Embryonic facial prominence (tissue), 1 donor: ENCODE measurements around the gene MLKL.
"Not testable (repeated sequence)": the region's sequence is repeated elsewhere in the genome, so short reads cannot be mapped to it uniquely, and the experiment has no call there.

ENCODE experiments used
- DNase-seq: peaks from one replicate; pipeline ENCODE4 v3.0.0-alpha.2; 2016; ENCODE audit errors: extremely low spot score

MLKL gene

DNA sequence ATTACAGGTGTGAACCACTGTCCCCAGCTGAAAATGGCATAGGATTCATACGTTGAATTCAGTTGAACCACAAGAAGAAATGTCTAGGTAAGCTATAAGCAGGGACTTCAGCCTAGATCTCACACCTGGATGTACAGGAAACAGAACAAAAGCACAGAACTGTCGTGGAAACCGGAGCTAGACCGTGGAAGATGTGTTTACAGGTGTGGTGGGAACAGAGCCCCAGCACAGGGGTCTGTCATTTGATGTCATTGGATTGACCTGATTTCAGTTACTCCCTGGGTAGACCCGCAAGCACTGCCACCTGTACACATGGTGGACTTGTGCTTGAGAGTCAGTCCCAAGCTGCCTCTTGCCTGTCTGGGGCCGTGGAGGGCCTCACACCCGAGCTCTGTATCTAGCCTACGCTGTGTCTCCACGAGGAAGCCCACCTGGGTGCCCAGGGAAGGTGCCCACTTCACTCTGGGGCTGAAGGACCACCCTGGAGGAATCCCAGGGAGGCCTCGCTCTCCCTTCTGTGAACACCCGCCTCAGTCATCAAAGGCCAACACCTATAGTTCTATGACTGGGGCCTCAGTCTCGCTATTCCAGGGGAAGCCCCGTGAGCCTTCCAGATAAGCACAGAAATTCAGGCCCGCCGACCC is 32.2 kb upstream of the MLKL start:
- DNase-seq: no peak

DNA sequence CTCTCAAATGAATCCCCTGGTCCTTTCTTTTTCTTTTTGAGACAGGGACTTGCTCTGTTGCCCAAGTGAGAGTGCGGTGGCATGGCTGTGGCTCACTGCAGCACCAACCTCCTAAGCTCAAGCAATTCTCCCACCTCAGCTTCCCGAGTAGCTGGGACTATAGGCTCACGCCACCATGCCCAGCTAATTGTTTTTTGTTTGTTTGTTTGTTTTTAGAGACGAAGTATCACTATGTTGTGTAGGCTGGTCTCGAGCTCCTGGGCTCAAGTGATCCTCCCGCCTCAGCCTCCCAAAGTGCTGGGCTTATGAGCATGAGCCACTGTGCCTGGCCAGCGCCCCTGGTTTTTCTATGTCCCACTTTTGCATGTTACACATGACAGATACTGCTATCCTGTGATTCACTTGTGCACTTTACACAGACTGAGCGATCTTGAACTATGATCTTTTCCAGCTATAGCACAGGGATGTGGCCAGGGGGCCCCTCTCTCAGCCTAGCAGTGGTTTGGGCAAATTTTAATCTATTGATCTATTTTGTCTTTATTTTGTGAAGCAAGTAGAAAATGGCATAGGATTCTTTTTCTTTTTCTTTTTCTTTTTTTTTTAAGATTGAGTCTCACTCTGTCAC is 31.3 kb upstream of the MLKL start:
- DNase-seq: no peak

DNA sequence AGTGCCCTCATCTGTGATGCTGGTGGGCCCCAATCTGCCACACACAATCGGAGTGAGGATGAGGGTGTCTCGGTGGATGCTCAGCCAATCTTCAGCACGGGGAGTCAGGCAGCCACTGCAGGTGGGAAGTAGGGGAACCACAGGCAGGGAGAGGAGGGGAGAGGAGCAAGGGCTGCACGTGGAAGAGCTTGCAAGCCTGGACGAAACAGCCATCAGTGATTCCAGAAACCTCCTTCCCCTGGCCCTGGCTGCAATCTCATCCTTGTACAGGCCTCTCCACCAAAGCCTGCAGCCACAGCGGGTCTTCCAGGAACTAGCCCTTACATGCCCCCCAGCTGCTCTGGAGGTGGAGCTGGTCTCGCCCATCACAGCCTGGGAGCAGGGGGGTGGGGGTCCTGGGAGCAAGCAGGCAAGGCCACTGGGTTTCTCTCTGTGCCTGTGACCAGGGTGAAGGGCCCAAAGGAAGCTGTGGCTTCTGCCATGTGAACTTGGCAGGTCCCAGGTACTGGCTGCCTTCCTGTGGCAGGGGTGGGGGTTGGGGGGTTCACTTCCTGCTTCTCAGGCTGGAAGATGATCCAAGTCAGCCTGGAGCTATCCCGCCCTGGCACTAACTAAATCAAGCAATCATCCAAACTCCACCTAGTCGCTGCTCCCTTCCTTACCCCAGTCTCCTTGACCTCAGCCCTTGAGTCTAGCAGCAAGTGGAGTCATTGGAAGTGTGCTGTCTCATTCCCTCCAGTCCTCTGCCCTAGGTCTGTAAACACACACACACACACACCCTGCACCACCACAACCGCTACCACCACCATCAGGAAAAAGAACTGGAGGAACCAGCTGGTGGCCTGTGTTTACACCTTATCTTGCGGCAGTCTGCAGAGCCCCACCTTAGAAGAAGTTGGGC is 29.4 kb upstream of the MLKL start:
- DNase-seq: no peak

DNA sequence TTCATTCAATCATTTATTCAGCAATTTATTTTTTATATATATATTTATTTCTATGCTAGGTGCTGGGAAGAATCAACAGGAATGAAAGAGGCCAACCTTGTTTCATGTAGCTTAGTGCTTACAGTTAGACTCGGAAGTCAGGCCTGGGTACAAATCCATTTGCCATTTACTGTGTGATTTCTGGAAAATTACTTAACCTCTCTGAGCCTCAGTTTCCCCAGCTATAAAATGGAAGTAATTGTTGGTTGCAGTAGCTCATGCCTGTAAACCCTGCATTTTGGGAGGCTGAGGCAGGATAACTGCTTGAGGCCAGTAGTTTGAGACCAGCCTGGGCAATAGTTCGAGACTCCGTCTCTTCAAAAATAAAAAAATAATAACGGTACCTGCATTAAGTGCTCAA is 27.2 kb upstream of the MLKL start:
- DNase-seq: no peak

- no peak for DNase-seq
These were observed 26.1 kb upstream of the MLKL start for GRCh38 chr16:74726716-74727115.

DNA sequence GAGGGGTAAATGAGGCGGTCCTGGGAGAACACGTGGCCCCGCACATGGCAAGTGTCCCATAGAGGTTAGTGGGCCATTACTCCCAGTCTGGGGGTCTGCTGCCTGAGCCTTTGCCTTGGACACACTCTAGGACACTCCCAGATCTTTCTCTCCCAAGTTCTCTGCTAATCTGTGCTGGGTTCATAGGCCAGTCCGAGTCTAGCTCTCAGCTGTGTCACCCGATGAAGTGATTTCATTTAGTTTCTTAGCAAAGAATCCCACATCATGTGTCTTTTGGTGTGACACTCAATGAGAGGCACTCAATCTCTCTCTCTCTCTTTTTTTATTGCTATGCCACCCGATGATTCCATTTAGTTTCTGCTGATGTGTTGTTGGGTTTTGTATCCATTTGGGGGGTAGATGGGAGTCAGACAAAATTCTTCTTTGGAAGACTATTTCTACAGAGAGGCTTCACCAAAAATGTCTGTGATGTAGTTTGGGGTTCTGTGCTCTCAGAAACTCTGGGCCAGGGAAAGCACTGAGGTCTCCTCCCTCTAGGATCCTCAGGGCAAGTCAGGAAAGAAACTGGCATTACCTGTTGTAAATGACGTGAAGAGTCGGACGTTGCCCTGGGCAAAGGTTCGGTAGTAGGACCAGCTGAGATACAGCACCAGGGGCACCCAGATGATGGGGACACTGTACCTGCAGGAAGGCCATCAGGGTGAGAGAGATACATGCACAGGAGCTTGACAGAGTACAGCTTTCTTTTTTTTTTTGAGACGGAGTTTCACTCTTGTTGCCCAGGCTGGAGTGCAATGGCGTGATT is 25.2 kb upstream of the MLKL start:
- DNase-seq: no peak

- no peak for DNase-seq
These were observed 24.3 kb upstream of the MLKL start for GRCh38 chr16:74724820-74725549.

- DNase-seq: no peak
These were observed 22.6 kb upstream of the MLKL start for GRCh38 chr16:74723256-74723655.

DNA sequence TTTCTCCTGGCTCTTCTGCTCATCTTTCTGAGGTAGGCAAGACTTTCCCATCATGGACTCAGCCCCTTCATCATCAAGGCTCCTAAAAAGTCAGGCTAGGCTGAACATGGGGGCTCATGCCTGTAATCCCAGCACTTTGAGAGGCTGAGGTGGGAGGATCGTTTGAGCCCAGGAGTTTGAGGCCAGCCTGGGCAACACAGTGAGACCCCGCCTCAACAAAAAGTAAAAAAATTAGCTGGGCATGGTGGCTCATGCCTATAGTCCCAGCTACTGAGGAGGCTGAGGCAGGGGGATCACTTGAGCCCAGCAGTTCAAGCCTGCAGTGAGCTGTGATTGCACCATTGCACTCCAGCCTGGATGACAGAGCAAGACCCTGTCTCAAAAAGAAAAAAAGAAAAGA is 21.5 kb upstream of the MLKL start:
- DNase-seq: not testable (repeated sequence)

DNA sequence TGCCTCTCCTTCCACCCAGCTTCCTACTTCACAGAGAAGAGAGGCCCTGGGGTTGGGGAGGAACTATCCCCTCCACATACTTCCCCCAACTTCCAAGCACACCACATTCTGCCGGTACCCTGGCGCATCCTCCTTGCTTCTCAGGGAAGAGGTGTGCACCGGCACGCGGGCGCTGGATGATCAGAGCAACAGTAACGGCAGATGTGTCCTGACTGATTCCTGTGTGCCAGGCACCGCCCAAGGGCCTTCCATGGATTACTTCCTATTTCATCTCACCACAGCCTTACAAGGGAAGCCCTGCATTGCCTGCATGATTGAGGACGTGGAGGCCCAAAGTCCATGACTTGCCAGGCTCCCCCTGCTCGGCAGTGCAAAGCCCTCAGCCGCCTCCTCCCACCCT is 21.1 kb upstream of the MLKL start:
- no peak for DNase-seq

- DNase-seq: no peak
These were observed 19.9 kb upstream of the MLKL start for GRCh38 chr16:74720579-74720978.

- no peak for DNase-seq
These were observed 18.3 kb upstream of the MLKL start for GRCh38 chr16:74718741-74719610.

- no peak for DNase-seq
These were observed 17.5 kb upstream of the MLKL start for GRCh38 chr16:74718140-74718539.

DNA sequence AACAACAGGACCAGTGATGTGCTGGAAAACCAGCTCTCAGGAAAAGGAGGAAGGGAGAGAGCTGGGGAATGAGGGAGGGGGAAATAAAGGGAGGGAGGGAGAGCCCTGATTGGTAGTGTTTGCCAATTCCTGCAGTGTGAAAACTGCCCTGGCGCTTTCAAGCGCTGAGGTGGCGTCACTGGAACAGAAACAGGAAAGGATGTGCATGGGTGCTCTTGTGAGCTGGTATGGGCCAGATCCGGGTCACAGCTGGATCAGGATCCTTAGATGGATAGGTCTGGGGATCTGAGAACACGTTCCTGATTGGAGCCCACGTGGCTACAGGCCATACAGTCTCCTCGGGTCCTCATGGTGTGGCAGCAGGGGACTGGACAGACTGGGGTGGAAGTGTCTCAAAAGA is 16.7 kb upstream of the MLKL start:
- DNase-seq: no peak

- DNase-seq: no peak
These were observed 15.7 kb upstream of the MLKL start for GRCh38 chr16:74716355-74716754.

DNA sequence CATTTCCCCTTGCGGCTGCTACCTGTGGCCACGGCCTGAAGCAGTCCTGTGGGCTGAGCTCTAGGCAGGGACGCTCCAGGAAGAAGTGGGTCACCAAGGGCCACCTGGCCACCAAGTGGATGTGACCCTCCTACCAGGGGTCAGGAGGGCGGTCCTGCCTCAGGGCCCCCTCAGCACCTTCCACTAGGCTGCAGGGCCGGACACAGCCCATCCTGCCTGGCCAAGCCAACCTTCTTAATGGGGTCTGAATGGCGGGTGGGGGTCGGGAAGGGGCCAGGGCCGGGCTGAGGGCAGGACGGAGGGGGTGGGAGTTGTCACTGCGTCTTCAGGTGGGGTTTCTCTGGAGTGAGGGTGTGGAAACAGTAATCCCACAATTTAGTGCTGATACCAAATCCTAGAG is 13.2 kb upstream of the MLKL start:
- no peak for DNase-seq

GRCh38 chr16:74713325-74713724 is 12.7 kb upstream of the MLKL start:
- no peak for DNase-seq

DNA sequence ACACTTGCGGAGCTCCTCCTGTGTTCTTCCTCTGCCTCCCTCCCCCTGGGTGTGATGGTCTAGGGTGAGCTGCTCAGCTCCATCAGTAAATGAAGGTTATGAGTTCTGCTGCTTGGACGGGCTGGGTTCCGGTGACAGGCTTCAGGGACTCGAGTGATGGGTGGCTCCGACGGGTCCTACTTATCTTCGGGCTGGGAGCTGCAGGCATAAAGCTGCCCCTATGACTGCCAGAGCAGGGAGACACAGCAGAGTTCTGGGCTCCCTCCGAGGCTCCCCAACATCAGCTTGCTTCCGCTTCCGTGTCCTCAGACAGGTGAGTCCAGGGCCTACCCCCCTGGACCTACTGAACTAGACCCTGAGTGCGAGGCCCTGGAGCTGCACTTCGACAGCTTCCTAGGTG is 11.3 kb upstream of the MLKL start:
- no peak for DNase-seq

- no peak for DNase-seq
These were observed 9.7 kb upstream of the MLKL start for GRCh38 chr16:74710401-74710800.

- DNase-seq: peak; percentile 34
These were observed 8.8 kb upstream of the MLKL start for GRCh38 chr16:74709441-74709877.

DNA sequence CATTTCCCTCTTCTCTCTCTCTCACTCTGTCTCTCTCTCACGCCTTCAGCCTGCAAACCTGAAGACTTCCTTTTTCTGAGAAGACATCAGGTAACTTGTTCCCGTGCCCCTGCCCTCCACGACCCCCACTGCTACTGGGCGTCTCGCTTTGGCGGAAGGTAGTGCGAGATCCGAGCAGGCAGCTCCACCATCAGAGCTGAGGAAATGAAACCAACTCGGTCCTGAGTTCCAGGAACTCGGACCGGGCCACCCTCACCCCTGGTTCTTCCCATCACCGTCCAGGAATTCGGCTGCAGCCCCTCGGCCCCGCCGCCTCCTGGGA is 585 bp downstream of the MLKL start:
- DNase-seq: no peak
